Measurements from ENCODE around the gene RAPGEF6. TPM values are rescaled to one million over a fixed set of nuclear protein-coding genes. Genes with fewer than 3 reads are reported as not detected.

RAPGEF6 gene
- total RNA-seq, 2 experiments from 2014 or later: 27.0 to 34.1 TPM

GRCh38 chr5:131473731-131474130 lies 161.3 kb downstream of the RAPGEF6 start:
- ATAC-seq: no peak
- peaks cover 24% of the 10 kb centered on the region for H3K4me1 Mint-ChIP-seq (ENCODE audit: low read depth)
- no peak for DNase-seq
- intact Hi-C loops (cut with micrococcal nuclease): no loop called here
- CTCF ChIA-PET: no interaction called here
- no peaks in the 10 kb centered on the region for H3K27me3 Mint-ChIP-seq
- H3K36me3 Mint-ChIP-seq (ENCODE audit: low read depth): peaks cover 38% of the 10 kb centered on the region
- POLR2A ChIA-PET: no interaction called here
- H3K27ac Mint-ChIP-seq: no peak overlapping the region
- no peaks in the 10 kb centered on the region for H3K9me3 Mint-ChIP-seq
- TF ChIP-seq CTCF (IDR thresholded peaks at IDR 0.05): no peak
- H3K4me3 Mint-ChIP-seq: no peak overlapping the region

GRCh38 chr5:131466171-131466766 lies 168.8 kb downstream of the RAPGEF6 start:
- Mint-ChIP-seq H3K4me3 (no peak overlapping the region), H3K36me3 (ENCODE audit: low read depth) (peaks cover 48% of the 10 kb centered on the region), H3K4me1 (ENCODE audit: low read depth) (peaks cover 35% of the 10 kb centered on the region), H3K9me3 (no peaks in the 10 kb centered on the region), H3K27me3 (no peaks in the 10 kb centered on the region), H3K27ac (peak overlapping the region; percentile 60)
- peak; percentile 25 for DNase-seq
- no peak for TF ChIP-seq CTCF (IDR thresholded peaks at IDR 0.05)
- ATAC-seq: peak; percentile 88
- intact Hi-C loops (cut with micrococcal nuclease): no loop called here
- POLR2A ChIA-PET: no interaction called here
- CTCF ChIA-PET: no interaction called here

- DNase-seq: no peak
- no peak for TF ChIP-seq CTCF (IDR thresholded peaks at IDR 0.05)
- H3K9me3 Mint-ChIP-seq: no peaks in the 10 kb centered on the region
- H3K36me3 Mint-ChIP-seq (ENCODE audit: low read depth): peaks cover 59% of the 10 kb centered on the region
- no peaks in the 10 kb centered on the region for H3K27me3 Mint-ChIP-seq
- H3K27ac Mint-ChIP-seq: no peak overlapping the region
- CTCF ChIA-PET: interaction anchor here (0.7 to 1.7 kb wide), 2 partner anchors 126 to 599 kb away, joined by 3 to 7 read pairs; no protein-coding TSS in a partner anchor
- ATAC-seq: no peak
- no peak overlapping the region for H3K4me3 Mint-ChIP-seq
- H3K4me1 Mint-ChIP-seq (ENCODE audit: low read depth): peaks cover 49% of the 10 kb centered on the region
- POLR2A ChIA-PET: no interaction called here
- intact Hi-C loops (cut with micrococcal nuclease): no loop called here
Observed at GRCh38 chr5:131463656-131464055, 171.4 kb downstream of the RAPGEF6 start.

- no peak for ATAC-seq
- Mint-ChIP-seq H3K4me3 (no peak overlapping the region), H3K36me3 (ENCODE audit: low read depth) (peaks cover 62% of the 10 kb centered on the region), H3K9me3 (no peaks in the 10 kb centered on the region), H3K27ac (peak overlapping the region; percentile 42), H3K27me3 (no peaks in the 10 kb centered on the region), H3K4me1 (ENCODE audit: low read depth) (peaks cover 49% of the 10 kb centered on the region)
- ChIA-PET CTCF (interaction anchor here (1.7 kb wide), 1 partner anchor 127 kb away, joined by 7 read pairs; no protein-coding TSS in a partner anchor), POLR2A (no interaction called here)
- intact Hi-C loops (cut with micrococcal nuclease): no loop called here
- no peak for TF ChIP-seq CTCF (IDR thresholded peaks at IDR 0.05)
- DNase-seq: no peak
Observed at GRCh38 chr5:131462454-131462853, 172.6 kb downstream of the RAPGEF6 start.

- H3K27me3 Mint-ChIP-seq: no peaks in the 10 kb centered on the region
- DNase-seq: no peak
- H3K36me3 Mint-ChIP-seq (ENCODE audit: low read depth): peaks cover 61% of the 10 kb centered on the region
- POLR2A ChIA-PET: no interaction called here
- no peak for TF ChIP-seq CTCF (IDR thresholded peaks at IDR 0.05)
- peaks cover 47% of the 10 kb centered on the region for H3K4me1 Mint-ChIP-seq (ENCODE audit: low read depth)
- no peak for ATAC-seq
- H3K9me3 Mint-ChIP-seq: no peaks in the 10 kb centered on the region
- intact Hi-C loops (cut with micrococcal nuclease): no loop called here
- CTCF ChIA-PET: no interaction called here
- H3K27ac Mint-ChIP-seq: no peak overlapping the region
- no peak overlapping the region for H3K4me3 Mint-ChIP-seq
Observed at GRCh38 chr5:131461742-131462141, 173.3 kb downstream of the RAPGEF6 start.

All from activated CD8-positive, alpha-beta T cell treated with anti-CD3 and anti-CD28 coated beads for 36 hours (primary cell).